OCI-LY7 (cell line): ENCODE results near the gene TTC33. TPM values are rescaled to one million over a fixed set of nuclear protein-coding genes. Genes with fewer than 3 reads are reported as not detected.

Source experiments
- BruUV-seq: library from RNA; stranded (reverse); fragments of 400-500 nt; replicated peaks from 2 replicates; lab custom pipeline; 2021; lab: Mats Ljungman, UMichigan
- CTCF ChIA-PET: fragments of 300-600 bp; sonication (Branson Sonifier 250); formaldehyde crosslinking; loops from one replicate; lab custom pipeline; 2022; ENCODE audit warnings: antibody characterized with exemption; ENCODE audit not compliant: unreplicated experiment; lab: Charles Lee
- POLR2A ChIA-PET: fragments of 300-600 bp; sonication (Branson Sonifier 250); formaldehyde crosslinking; loops from one replicate; lab custom pipeline; 2022; ENCODE audit warnings: antibody characterized with exemption; lab: Charles Lee
- DNase-seq: peaks from one replicate; pipeline ENCODE4 v3.0.0-alpha.2; 2015; ENCODE audit warnings: low spot score
- H2AFZ ChIP-seq: fragments of 200-600 bp; sonication (generic), shearing (Covaris generic); 2 replicates; pipeline ENCODE4 v1.6.1; 2014; ENCODE audit warnings: mild to moderate bottlenecking, antibody characterized with exemption, low read length, moderate library complexity
- H3K27ac ChIP-seq: fragments of 200-600 bp; sonication (generic); 2 replicates; pipeline ENCODE4 v1.5.1; 2014; ENCODE audit warnings: mixed run types, low read depth, mild to moderate bottlenecking, moderate library complexity, low read length, inconsistent platforms; ENCODE audit not compliant: poor library complexity, severe bottlenecking
- H3K36me3 ChIP-seq: fragments of 200-600 bp; sonication (generic); 2 replicates; pipeline ENCODE4 v1.6.1; 2014; ENCODE audit warnings: mild to moderate bottlenecking, antibody characterized with exemption, low read length, moderate library complexity, mixed read lengths; ENCODE audit not compliant: insufficient read depth
- H3K4me1 ChIP-seq: fragments of 200-600 bp; sonication (generic); 2 replicates; pipeline ENCODE4 v1.5.1; 2014; ENCODE audit warnings: mild to moderate bottlenecking, low read length; ENCODE audit not compliant: insufficient read depth, poor library complexity, severe bottlenecking
- H3K4me2 ChIP-seq: fragments of 200-600 bp; sonication (generic); 2 replicates; pipeline ENCODE4 v1.6.1; 2014; ENCODE audit warnings: mild to moderate bottlenecking, low read length
- H3K4me3 ChIP-seq: fragments of 200-600 bp; sonication (generic); 2 replicates; pipeline ENCODE4 v1.5.1; 2014; ENCODE audit warnings: mild to moderate bottlenecking, low read depth, low read length; ENCODE audit not compliant: poor library complexity, severe bottlenecking
- H3K79me2 ChIP-seq: fragments of 200-600 bp; sonication (generic); 2 replicates; pipeline ENCODE4 v1.6.1; 2016; ENCODE audit warnings: low read depth, mild to moderate bottlenecking, low read length, moderate library complexity, mixed read lengths; ENCODE audit not compliant: insufficient read depth
- H3K9me2 ChIP-seq: fragments of 200-600 bp; sonication (generic); 2 replicates; pipeline ENCODE4 v1.6.1; 2016; ENCODE audit warnings: mild to moderate bottlenecking, low read length, mixed read lengths; ENCODE audit not compliant: insufficient read depth
- H3K9me3 ChIP-seq: fragments of 200-600 bp; sonication (generic); 2 replicates; pipeline ENCODE4 v1.6.1; 2014; ENCODE audit warnings: mild to moderate bottlenecking, mixed run types, low read length, mixed read lengths
- H4K20me1 ChIP-seq: fragments of 200-600 bp; sonication (generic); 2 replicates; pipeline ENCODE4 v1.6.1; 2014; ENCODE audit warnings: mild to moderate bottlenecking, antibody characterized with exemption, low read length, moderate library complexity, mixed read lengths; ENCODE audit not compliant: insufficient read depth
- EZH2phosphoT487 ChIP-seq: fragments of 200-600 bp; sonication (generic); IDR thresholded peaks from 2 replicates; pipeline ENCODE4 v1.6.1; 2018; ENCODE audit warnings: low read depth, borderline replicate concordance, mild to moderate bottlenecking, mixed run types, antibody characterized with exemption, low read length, moderate library complexity, mixed read lengths
- intact Hi-C: fragments of 100-400 bp; cut with micrococcal nuclease; formaldehyde crosslinking; loops from one replicate; pipeline ENCODE4 v1.10.0; 2022; ENCODE audit not compliant: unreplicated experiment
- total RNA-seq, 2 experiments: library from RNA; depleted of rRNA in 1 of 2; stranded (reverse); fragments of >200 nt in 1 of 2; shearing (Covaris generic) in 1 of 2; gene quantifications; 2 replicates each; pipeline ENCODE4 v1.2.3, GENCODE V29; 2014 to 2022
- TF ChIP-seq, protein P1 (sequence below): fragments of 200-600 bp; sonication (generic); conservative IDR thresholded peaks from 2 replicates; pipeline ENCODE4 v1.5.1; 2014; ENCODE audit warnings: mild to moderate bottlenecking, antibody characterized with exemption, low read length, moderate library complexity, mixed read lengths

TTC33 gene
- total RNA-seq, 2 experiments from 2014 or later = 15.9 to 20.5 TPM

DNA sequence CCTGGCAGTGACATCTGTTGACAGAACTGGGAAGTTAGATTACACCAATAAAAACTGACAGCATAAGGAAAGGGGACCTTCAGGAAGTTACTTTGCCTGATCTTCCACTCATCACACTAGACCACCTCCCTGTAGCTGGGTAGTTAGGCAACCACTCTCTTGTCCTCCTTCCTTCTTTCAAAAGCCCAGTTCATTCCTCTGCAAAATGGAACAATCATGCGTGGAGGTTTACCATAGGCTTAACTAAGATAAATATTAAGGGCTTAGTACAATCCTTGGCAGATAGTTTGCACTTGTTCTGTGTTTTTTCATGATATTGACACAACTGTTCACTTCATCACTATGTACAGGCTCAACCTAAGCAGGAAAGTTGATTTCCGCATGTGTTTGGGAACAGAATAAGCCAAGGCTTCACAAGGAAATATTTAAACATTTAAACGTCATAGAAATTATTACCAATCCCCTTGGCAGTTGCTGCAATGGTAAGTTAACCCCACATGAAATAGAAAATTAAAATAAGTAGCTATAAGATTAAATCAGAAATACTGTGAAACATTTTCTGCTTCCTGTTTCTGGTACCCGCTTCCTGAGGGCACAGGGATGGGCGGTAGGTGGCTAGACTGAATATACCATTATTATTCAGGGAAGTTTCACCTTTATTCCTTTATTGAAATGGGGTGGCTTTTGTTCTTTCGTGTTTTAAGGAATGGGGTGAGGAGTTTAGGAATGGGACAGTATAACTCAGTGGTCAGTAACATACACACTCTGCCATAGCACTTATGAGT is 86.0 kb downstream of the TTC33 start:
- POLR2A ChIA-PET = interaction anchor here (0.6 to 1.5 kb wide), 3 partner anchors 152 to 430 kb away, joined by 3 to 4 read pairs (median 3); no protein-coding TSS in a partner anchor
- no peaks in the 10 kb centered on the region for H3K9me3 ChIP-seq
- intact Hi-C loops = no loop called here
- DNase-seq = no peak
- CTCF ChIA-PET = no interaction called here
- no peaks in the 10 kb centered on the region for H3K9me2 ChIP-seq
- no peaks in the 10 kb centered on the region for H4K20me1 ChIP-seq
- no peak overlapping the region for H3K27ac ChIP-seq
- H3K79me2 ChIP-seq = no peaks in the 10 kb centered on the region
- H2AFZ ChIP-seq = no peak overlapping the region
- no peak for TF ChIP-seq EZH2phosphoT487
- TF ChIP-seq, protein P1, sequence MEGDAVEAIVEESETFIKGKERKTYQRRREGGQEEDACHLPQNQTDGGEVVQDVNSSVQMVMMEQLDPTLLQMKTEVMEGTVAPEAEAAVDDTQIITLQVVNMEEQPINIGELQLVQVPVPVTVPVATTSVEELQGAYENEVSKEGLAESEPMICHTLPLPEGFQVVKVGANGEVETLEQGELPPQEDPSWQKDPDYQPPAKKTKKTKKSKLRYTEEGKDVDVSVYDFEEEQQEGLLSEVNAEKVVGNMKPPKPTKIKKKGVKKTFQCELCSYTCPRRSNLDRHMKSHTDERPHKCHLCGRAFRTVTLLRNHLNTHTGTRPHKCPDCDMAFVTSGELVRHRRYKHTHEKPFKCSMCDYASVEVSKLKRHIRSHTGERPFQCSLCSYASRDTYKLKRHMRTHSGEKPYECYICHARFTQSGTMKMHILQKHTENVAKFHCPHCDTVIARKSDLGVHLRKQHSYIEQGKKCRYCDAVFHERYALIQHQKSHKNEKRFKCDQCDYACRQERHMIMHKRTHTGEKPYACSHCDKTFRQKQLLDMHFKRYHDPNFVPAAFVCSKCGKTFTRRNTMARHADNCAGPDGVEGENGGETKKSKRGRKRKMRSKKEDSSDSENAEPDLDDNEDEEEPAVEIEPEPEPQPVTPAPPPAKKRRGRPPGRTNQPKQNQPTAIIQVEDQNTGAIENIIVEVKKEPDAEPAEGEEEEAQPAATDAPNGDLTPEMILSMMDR = no peak
- H3K36me3 ChIP-seq = no peaks in the 10 kb centered on the region
- no TSS peak for BruUV-seq
- no peak overlapping the region for H3K4me3 ChIP-seq
- H3K4me1 ChIP-seq = no peaks in the 10 kb centered on the region
- H3K4me2 ChIP-seq = no peak overlapping the region

DNA sequence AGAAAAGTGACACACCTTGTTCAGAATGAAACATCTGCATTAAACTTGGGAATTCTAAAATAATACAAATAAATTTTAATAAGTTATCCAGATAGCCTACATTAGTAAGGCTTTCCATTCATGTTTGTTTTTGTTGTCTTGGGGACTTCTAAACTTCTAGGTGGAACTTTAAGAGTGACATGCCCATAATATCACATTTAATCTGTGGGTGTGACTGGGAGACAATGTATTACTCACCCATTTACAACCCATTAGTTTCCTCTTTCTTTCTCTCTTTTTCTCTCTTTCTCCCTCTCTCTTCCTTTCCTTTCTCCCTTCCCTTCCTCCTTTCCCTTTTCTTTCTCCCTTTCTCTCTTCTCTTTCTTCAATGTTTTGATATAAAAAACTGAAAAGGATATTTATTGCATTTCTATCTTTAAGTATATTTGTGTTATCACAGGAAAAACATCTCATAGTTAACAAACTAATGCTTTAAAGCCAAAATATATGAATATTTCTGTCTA is 88.5 kb downstream of the TTC33 start:
- ChIA-PET POLR2A (no interaction called here), CTCF (no interaction called here)
- Histone ChIP-seq H3K9me3 (no peaks in the 10 kb centered on the region), H3K36me3 (no peaks in the 10 kb centered on the region), H3K4me2 (no peak overlapping the region), H3K79me2 (no peaks in the 10 kb centered on the region), H3K9me2 (no peaks in the 10 kb centered on the region), H2AFZ (no peak overlapping the region), H3K27ac (no peak overlapping the region), H3K4me3 (no peak overlapping the region), H3K4me1 (no peaks in the 10 kb centered on the region), H4K20me1 (no peaks in the 10 kb centered on the region)
- intact Hi-C loops = no loop called here
- TF ChIP-seq EZH2phosphoT487 = no peak
- TF ChIP-seq, protein P1 = no peak
- BruUV-seq = no TSS peak
- DNase-seq = no peak

DNA sequence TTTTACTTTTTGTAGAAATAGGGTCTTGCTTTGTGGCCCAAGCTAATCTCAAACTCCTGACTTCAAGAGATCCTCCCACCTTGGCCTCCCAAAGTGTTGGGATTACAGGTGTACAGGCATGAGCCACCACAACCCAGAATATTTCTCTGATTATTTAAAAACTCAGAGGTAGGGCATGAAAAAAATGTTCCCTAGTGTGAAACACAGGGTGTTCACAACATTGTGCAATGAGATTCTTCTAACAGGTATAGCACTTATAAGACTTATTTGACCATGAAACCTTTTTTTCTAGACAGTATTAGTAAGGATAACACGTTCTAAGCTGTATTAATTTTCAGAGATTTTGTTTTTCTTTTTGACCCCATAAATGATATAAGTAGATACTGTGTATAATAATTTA is 89.1 kb downstream of the TTC33 start:
- Histone ChIP-seq H4K20me1 (no peaks in the 10 kb centered on the region), H3K4me3 (no peak overlapping the region), H3K9me3 (no peaks in the 10 kb centered on the region), H3K9me2 (no peaks in the 10 kb centered on the region), H3K36me3 (no peaks in the 10 kb centered on the region), H3K79me2 (no peaks in the 10 kb centered on the region), H3K4me2 (no peak overlapping the region), H3K27ac (no peak overlapping the region), H2AFZ (no peak overlapping the region), H3K4me1 (no peaks in the 10 kb centered on the region)
- DNase-seq = no peak
- no TSS peak for BruUV-seq
- TF ChIP-seq, protein P1 = no peak
- TF ChIP-seq EZH2phosphoT487 = no peak
- ChIA-PET POLR2A (no interaction called here), CTCF (no interaction called here)
- intact Hi-C loops = no loop called here
